Ascending aorta (tissue), 2 donors: ENCODE data around the gene SLC38A1. TPM values are rescaled to one million over a fixed set of nuclear protein-coding genes. Genes with fewer than 3 reads are reported as not detected.
"Not testable (repeated sequence)": the region's sequence is repeated elsewhere in the genome, so short reads cannot be mapped to it uniquely, and the experiment has no call there.

Experiments used
- DNase-seq, 2 donors: peaks; one replicate each; pipeline ENCODE4 v3.0.0-alpha.2; 2019; ENCODE audit warnings: low spot score in 2 of 2
- H3K27ac ChIP-seq, 2 donors: fragments of 200-600 bp; sonication (generic); one replicate each; pipeline ENCODE4 v1.5.1; 2016 to 2017; ENCODE audit warnings: mild to moderate bottlenecking in 1 of 2
- H3K27me3 ChIP-seq: fragments of 200-600 bp; sonication (generic); one replicate; pipeline ENCODE4 v1.5.1; 2017
- H3K36me3 ChIP-seq, 2 donors: fragments of 200-600 bp; sonication (generic); one replicate each; pipeline ENCODE4 v1.5.1; 2016
- H3K4me1 ChIP-seq, 2 donors: fragments of 200-600 bp; sonication (generic); one replicate each; pipeline ENCODE4 v1.5.1; 2016 to 2017; ENCODE audit warnings: mild to moderate bottlenecking in 1 of 2
- H3K4me3 ChIP-seq, 2 donors: fragments of 200-600 bp; sonication (generic); one replicate each; pipeline ENCODE4 v1.5.1; 2016 to 2017; ENCODE audit warnings: mild to moderate bottlenecking in 1 of 2
- H3K9me3 ChIP-seq, 2 donors: fragments of 200-600 bp; sonication (generic); one replicate each; pipeline ENCODE4 v1.5.1; 2016
- intact Hi-C: fragments of 100-400 bp; cut with DNase I; formaldehyde crosslinking; loops from one replicate; pipeline ENCODE4 v1.15.1; 2023
- total RNA-seq: library from RNA; depleted of rRNA; stranded (reverse); fragments of >200 nt; gene quantifications from one replicate; pipeline ENCODE4 v1.1.0, GENCODE V29; 2016
- TF ChIP-seq, protein P1 (sequence below), 3 experiments: fragments of 200-600 bp in 2 of 3; fragments of 450-650 bp in 1 of 3; sonication (generic) in 2 of 3; IDR thresholded peaks; one replicate each; pipeline ENCODE4 v1.5.1; 2016 to 2019; ENCODE audit warnings: antibody characterized with exemption in 3 of 3, mild to moderate bottlenecking in 1 of 3, moderate library complexity in 1 of 3

SLC38A1 gene
- total RNA-seq, 1 donor from 2014 or later: 12.8 TPM

DNA sequence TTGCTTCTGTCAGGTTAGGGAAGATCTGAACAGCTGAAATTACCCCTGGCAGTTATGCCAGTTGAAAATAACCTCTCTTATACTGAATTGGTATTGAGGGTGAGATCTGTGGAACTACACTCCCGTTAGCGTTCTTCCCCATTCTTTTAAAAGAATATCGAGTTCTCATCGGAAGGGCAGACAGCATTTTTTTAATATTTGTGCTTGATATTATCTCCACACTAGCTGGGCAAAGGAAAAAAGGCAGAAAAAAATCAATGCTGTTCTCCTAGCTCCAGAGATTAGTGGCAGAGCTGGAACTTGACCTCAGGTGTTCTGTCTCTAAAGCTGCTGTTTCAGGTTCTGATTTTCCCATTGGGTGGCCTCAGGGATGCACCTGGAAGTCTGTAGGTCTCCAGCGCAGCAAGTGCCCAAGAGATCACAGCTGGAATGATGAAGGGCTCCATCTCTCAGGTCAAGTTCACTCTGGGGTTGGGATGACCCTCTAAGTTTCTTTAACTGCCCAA lies 67.5 kb downstream of the SLC38A1 start:
- Histone ChIP-seq H3K27ac (no peak overlapping the region), H3K9me3 (no peaks in the 10 kb centered on the region), H3K4me3 (no peak overlapping the region), H3K27me3 (no peaks in the 10 kb centered on the region), H3K4me1 (peaks cover 0 to 4% of the 10 kb centered on the region in 2 donors), H3K36me3 (peaks cover 30 to 31% of the 10 kb centered on the region in 2 donors)
- TF ChIP-seq, protein P1, sequence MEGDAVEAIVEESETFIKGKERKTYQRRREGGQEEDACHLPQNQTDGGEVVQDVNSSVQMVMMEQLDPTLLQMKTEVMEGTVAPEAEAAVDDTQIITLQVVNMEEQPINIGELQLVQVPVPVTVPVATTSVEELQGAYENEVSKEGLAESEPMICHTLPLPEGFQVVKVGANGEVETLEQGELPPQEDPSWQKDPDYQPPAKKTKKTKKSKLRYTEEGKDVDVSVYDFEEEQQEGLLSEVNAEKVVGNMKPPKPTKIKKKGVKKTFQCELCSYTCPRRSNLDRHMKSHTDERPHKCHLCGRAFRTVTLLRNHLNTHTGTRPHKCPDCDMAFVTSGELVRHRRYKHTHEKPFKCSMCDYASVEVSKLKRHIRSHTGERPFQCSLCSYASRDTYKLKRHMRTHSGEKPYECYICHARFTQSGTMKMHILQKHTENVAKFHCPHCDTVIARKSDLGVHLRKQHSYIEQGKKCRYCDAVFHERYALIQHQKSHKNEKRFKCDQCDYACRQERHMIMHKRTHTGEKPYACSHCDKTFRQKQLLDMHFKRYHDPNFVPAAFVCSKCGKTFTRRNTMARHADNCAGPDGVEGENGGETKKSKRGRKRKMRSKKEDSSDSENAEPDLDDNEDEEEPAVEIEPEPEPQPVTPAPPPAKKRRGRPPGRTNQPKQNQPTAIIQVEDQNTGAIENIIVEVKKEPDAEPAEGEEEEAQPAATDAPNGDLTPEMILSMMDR (IDR thresholded peaks at IDR 0.05): no peak
- intact Hi-C loops: no loop called here
- no peak for DNase-seq

- Histone ChIP-seq H3K27me3 (no peaks in the 10 kb centered on the region), H3K4me3 (no peak overlapping the region), H3K4me1 (peaks cover 0 to 4% of the 10 kb centered on the region in 2 donors), H3K9me3 (no peaks in the 10 kb centered on the region), H3K36me3 (peaks cover 38 to 39% of the 10 kb centered on the region in 2 donors), H3K27ac (no peak overlapping the region)
- TF ChIP-seq, protein P1 (IDR thresholded peaks at IDR 0.05): no peak
- no peak for DNase-seq
- intact Hi-C loops: no loop called here
These were observed 68.3 kb downstream of the SLC38A1 start for GRCh38 chr12:46200551-46200950.

GRCh38 chr12:46198913-46199312 lies 69.9 kb downstream of the SLC38A1 start:
- no peaks in the 10 kb centered on the region for H3K27me3 ChIP-seq
- no peak for DNase-seq
- H3K36me3 ChIP-seq: peaks cover 46 to 51% of the 10 kb centered on the region in 2 donors
- H3K9me3 ChIP-seq: no peaks in the 10 kb centered on the region
- intact Hi-C loops: no loop called here
- no peaks in the 10 kb centered on the region for H3K4me1 ChIP-seq
- no peak overlapping the region for H3K27ac ChIP-seq
- H3K4me3 ChIP-seq: no peak overlapping the region
- TF ChIP-seq, protein P1 (IDR thresholded peaks at IDR 0.05): no peak

DNA sequence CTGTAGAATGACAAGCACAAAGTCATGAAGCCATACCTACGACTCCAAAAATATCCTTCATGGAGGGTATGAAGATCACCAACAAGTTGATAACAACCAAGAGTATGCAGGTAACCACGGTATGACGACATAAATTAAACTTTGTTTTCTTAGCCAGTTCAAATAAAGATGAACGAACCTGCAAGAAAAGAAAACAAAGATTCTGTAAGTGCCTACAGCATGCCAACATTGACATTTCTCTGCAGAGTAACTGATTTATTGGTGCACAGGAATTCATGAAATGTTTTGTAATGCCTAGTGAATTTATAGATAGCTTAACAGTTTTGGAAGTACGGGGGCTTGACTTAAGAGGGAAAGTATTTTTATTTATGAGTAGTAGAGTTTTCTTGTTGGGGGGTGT lies 71.0 kb downstream of the SLC38A1 start:
- Histone ChIP-seq H3K27ac (no peak overlapping the region), H3K9me3 (no peaks in the 10 kb centered on the region), H3K36me3 (peaks cover 42 to 46% of the 10 kb centered on the region in 2 donors), H3K4me3 (no peak overlapping the region), H3K27me3 (no peaks in the 10 kb centered on the region), H3K4me1 (no peaks in the 10 kb centered on the region)
- TF ChIP-seq, protein P1 (IDR thresholded peaks at IDR 0.05): no peak
- DNase-seq: no peak
- intact Hi-C loops: no loop called here

DNA sequence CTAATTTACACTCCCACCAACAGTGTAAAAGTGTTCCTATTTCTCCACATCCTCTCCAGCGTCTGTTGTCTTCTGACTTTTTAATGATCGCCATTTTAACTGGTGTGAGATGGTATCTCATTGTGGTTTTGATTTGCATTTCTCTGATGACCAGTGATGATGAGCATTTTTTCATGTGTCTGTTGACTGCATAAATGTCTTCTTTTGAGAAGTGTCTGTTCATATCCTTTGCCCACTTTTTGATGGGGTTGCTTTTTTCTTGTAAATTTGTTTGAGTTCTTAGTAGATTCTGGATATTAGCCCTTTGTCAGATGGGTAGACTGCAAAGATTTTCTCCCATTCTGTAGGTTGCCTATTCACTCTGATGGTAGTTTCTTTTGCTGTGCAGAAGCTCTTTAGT lies 78.3 kb downstream of the SLC38A1 start:
- peaks cover 8 to 12% of the 10 kb centered on the region in 2 donors for H3K36me3 ChIP-seq
- H3K4me1 ChIP-seq, H3K9me3 ChIP-seq, DNase-seq, H3K4me3 ChIP-seq, intact Hi-C loops, H3K27me3 ChIP-seq, H3K27ac ChIP-seq: not testable (repeated sequence)

DNA sequence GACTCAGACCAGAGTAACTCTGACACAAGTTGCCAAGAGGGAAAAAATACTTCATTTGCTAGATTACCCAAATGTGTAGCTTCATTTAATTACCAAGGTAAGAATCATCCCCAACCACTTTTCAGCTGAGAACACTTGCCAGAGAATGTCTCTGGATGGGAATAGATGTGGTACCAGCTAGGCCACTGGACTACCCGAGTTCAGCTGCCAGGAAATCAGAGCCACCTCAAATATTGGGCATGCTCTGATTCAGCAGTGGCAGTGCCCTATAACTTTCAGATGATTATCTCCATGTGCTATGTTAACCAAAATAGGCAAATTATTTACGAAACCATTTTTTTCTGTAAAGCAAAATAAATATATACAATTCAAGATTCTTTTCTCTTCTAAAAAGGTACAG lies 80.7 kb downstream of the SLC38A1 start:
- H3K9me3 ChIP-seq: no peaks in the 10 kb centered on the region
- H3K27ac ChIP-seq: no peak overlapping the region
- intact Hi-C loops: no loop called here
- no peaks in the 10 kb centered on the region for H3K4me1 ChIP-seq
- H3K36me3 ChIP-seq: no peaks in the 10 kb centered on the region
- H3K27me3 ChIP-seq: no peaks in the 10 kb centered on the region
- H3K4me3 ChIP-seq: no peak overlapping the region
- no peak for DNase-seq
- TF ChIP-seq, protein P1 (IDR thresholded peaks at IDR 0.05): no peak
